Measurements from ENCODE around the gene CRYBA2.

GRCh38 chr2:218995561-218995960, 2.3 kb upstream of the CRYBA2 start:
- TF ChIP-seq CTCF (IDR thresholded peaks at IDR 0.05 in 4 of 5, conservative IDR thresholded peaks at IDR 0.05 in 1 of 5): no peak
- no peak for TF ChIP-seq POLR2A (IDR thresholded peaks at IDR 0.05)

Data from gastrocnemius medialis (tissue), 4 donors.